ENCODE data around the gene NFIX. TPM values are rescaled to one million over a fixed set of nuclear protein-coding genes. Genes with fewer than 3 reads are reported as not detected.

NFIX gene
- total and polyA plus RNA-seq, 2 donors from 2014 or later: 4.3 to 65.0 TPM

- no peak overlapping the region for H3K9ac ChIP-seq (ENCODE audit: low read length in 3 of 3)
- no peaks in the 10 kb centered on the region for H3K27me3 ChIP-seq (ENCODE audit: control insufficient read depth, insufficient read depth, low read length)
- H3K36me3 ChIP-seq (ENCODE audit: control insufficient read depth in 2 of 3, insufficient read depth in 3 of 3, low read length in 3 of 3): peaks cover 0 to 9% (median 6%) of the 10 kb centered on the region in 3 donors
- FAIRE-seq (no peak), DNase-seq (no peak)
- no peak overlapping the region for H3K27ac ChIP-seq (ENCODE audit: low read depth in 2 of 2, low read length in 2 of 2)
- no peaks in the 10 kb centered on the region for H3K9me3 ChIP-seq (ENCODE audit: control insufficient read depth in 2 of 3, insufficient read depth in 1 of 3, low read length in 3 of 3)
- no peaks in the 10 kb centered on the region for H3K4me1 ChIP-seq (ENCODE audit: control insufficient read depth in 2 of 3, insufficient read depth in 2 of 3, low read depth in 1 of 3, low read length in 3 of 3)
- no peak for TF ChIP-seq CTCF (IDR thresholded peaks at IDR 0.05; ENCODE audit: borderline replicate concordance, extremely low read depth, insufficient read depth)
- intact Hi-C loops (cut with DNase I): no loop called here
- no peak overlapping the region for H3K4me3 ChIP-seq (ENCODE audit: low read length in 3 of 3)
Measured at GRCh38 chr19:13133241-13133870, 138.1 kb downstream of the NFIX start.

- H3K36me3 ChIP-seq (ENCODE audit: control insufficient read depth in 2 of 3, insufficient read depth in 3 of 3, low read length in 3 of 3): peaks cover 0 to 14% (median 6%) of the 10 kb centered on the region in 3 donors
- no peaks in the 10 kb centered on the region for H3K27me3 ChIP-seq (ENCODE audit: control insufficient read depth, insufficient read depth, low read length)
- no peaks in the 10 kb centered on the region for H3K4me1 ChIP-seq (ENCODE audit: control insufficient read depth in 2 of 3, insufficient read depth in 2 of 3, low read depth in 1 of 3, low read length in 3 of 3)
- no peak for FAIRE-seq
- no peak overlapping the region for H3K9ac ChIP-seq (ENCODE audit: low read length in 3 of 3)
- no peak overlapping the region for H3K4me3 ChIP-seq (ENCODE audit: low read length in 3 of 3)
- intact Hi-C loops (cut with DNase I): no loop called here
- H3K27ac ChIP-seq (ENCODE audit: low read depth in 2 of 2, low read length in 2 of 2): no peak overlapping the region
- no peak for DNase-seq
- no peaks in the 10 kb centered on the region for H3K9me3 ChIP-seq (ENCODE audit: control insufficient read depth in 2 of 3, insufficient read depth in 1 of 3, low read length in 3 of 3)
- TF ChIP-seq CTCF (IDR thresholded peaks at IDR 0.05; ENCODE audit: borderline replicate concordance, extremely low read depth, insufficient read depth): no peak
Measured at GRCh38 chr19:13134626-13135025, 139.4 kb downstream of the NFIX start.

- Histone ChIP-seq H3K9ac (ENCODE audit: low read length in 3 of 3) (no peak overlapping the region), H3K36me3 (ENCODE audit: control insufficient read depth in 2 of 3, insufficient read depth in 3 of 3, low read length in 3 of 3) (peaks cover 0 to 14% (median 6%) of the 10 kb centered on the region in 3 donors), H3K4me1 (ENCODE audit: control insufficient read depth in 2 of 3, insufficient read depth in 2 of 3, low read depth in 1 of 3, low read length in 3 of 3) (no peaks in the 10 kb centered on the region), H3K27ac (ENCODE audit: low read depth in 2 of 2, low read length in 2 of 2) (no peak overlapping the region), H3K27me3 (ENCODE audit: control insufficient read depth, insufficient read depth, low read length) (no peaks in the 10 kb centered on the region), H3K9me3 (ENCODE audit: control insufficient read depth in 2 of 3, insufficient read depth in 1 of 3, low read length in 3 of 3) (no peaks in the 10 kb centered on the region), H3K4me3 (ENCODE audit: low read length in 3 of 3) (no peak overlapping the region)
- intact Hi-C loops (cut with DNase I): no loop called here
- DNase-seq (no peak), FAIRE-seq (no peak)
- no peak for TF ChIP-seq CTCF (IDR thresholded peaks at IDR 0.05; ENCODE audit: borderline replicate concordance, extremely low read depth, insufficient read depth)
Measured at GRCh38 chr19:13135068-13136062, 140.1 kb downstream of the NFIX start.
